IMR-90 (cell line): ENCODE data around the gene IL17A. TPM values are rescaled to one million over a fixed set of nuclear protein-coding genes. Genes with fewer than 3 reads are reported as not detected.

ENCODE experiments used
- ATAC-seq: fragments of 200-7000 bp; cut with Tn5 transposase; 2 replicates; pipeline ENCODE4 v1.9.1; 2020; ENCODE audit warnings: low read depth, mild to moderate bottlenecking, moderate library complexity
- BruUV-seq: library from RNA; stranded (reverse); fragments of 400-500 nt; replicated peaks from 2 replicates; lab custom pipeline; 2021; lab: Mats Ljungman, UMichigan
- CTCF ChIA-PET: fragments of 300-600 bp; formaldehyde crosslinking; extraction: SDS; loops from one replicate; lab custom pipeline; 2021; ENCODE audit warnings: antibody characterized with exemption; lab: Yijun Ruan, JAX
- POLR2A ChIA-PET: fragments of 300-600 bp; sonication (Branson Sonifier 250); formaldehyde crosslinking; loops from one replicate; lab custom pipeline; 2022; ENCODE audit warnings: antibody characterized with exemption; ENCODE audit not compliant: unreplicated experiment; lab: Charles Lee
- DNase-seq: peaks from one replicate; pipeline ENCODE4 v3.0.0; 2013
- H2AFZ ChIP-seq: replicated peaks from 2 replicates; pipeline ENCODE3; 2013; ENCODE audit warnings: low read length, mild to moderate bottlenecking; ENCODE audit not compliant: poor library complexity
- H2AK5ac ChIP-seq: 2 replicates; pipeline ENCODE4 v1.6.1; 2013; ENCODE audit warnings: low read depth, low read length, inconsistent platforms
- H2AK9ac ChIP-seq: replicated peaks from 2 replicates; pipeline ENCODE3; 2013; ENCODE audit warnings: mild to moderate bottlenecking, low read depth, low read length, moderate library complexity; ENCODE audit not compliant: poor library complexity
- H2BK120ac ChIP-seq: 2 replicates; pipeline ENCODE4 v1.6.1; 2013; ENCODE audit warnings: low read depth, low read length, inconsistent platforms
- H2BK15ac ChIP-seq: 3 replicates; pipeline ENCODE4 v1.6.1; 2013; ENCODE audit warnings: low read depth, low read length, inconsistent platforms
- H2BK20ac ChIP-seq: 2 replicates; pipeline ENCODE4 v1.6.1; 2013; ENCODE audit warnings: low read depth, mild to moderate bottlenecking, inconsistent platforms, low read length, moderate library complexity
- H2BK5ac ChIP-seq: 2 replicates; pipeline ENCODE4 v1.6.1; 2013; ENCODE audit warnings: mild to moderate bottlenecking, low read depth, low read length, inconsistent platforms; ENCODE audit not compliant: poor library complexity, severe bottlenecking
- H3K14ac ChIP-seq: replicated peaks from 2 replicates; pipeline ENCODE4 v1.6.1; 2013; ENCODE audit warnings: low read depth, low read length, inconsistent platforms
- H3K18ac ChIP-seq: 2 replicates; pipeline ENCODE4 v1.6.1; 2013; ENCODE audit warnings: low read depth, low read length, control low read depth
- H3K23ac ChIP-seq: 2 replicates; pipeline ENCODE4 v1.6.1; 2013; ENCODE audit warnings: low read depth, low read length, inconsistent platforms
- H3K27ac ChIP-seq: 2 replicates; pipeline ENCODE4 v1.5.1; 2013; ENCODE audit warnings: mild to moderate bottlenecking, control low read depth, low read length; ENCODE audit not compliant: insufficient read depth
- H3K27me3 ChIP-seq: 2 replicates; pipeline ENCODE4 v1.6.1; 2013; ENCODE audit warnings: low read length; ENCODE audit not compliant: control insufficient read depth, insufficient read depth
- H3K36me3 ChIP-seq: 2 replicates; pipeline ENCODE4 v1.6.1; 2013; ENCODE audit warnings: low read length, mixed read lengths; ENCODE audit not compliant: control insufficient read depth, insufficient read depth
- H3K4ac ChIP-seq: 2 replicates; pipeline ENCODE4 v1.6.1; 2013; ENCODE audit warnings: low read depth, low read length, inconsistent platforms
- H3K4me1 ChIP-seq: 2 replicates; pipeline ENCODE4 v1.6.1; 2013; ENCODE audit warnings: low read length, mixed read lengths; ENCODE audit not compliant: control insufficient read depth, insufficient read depth
- H3K4me2 ChIP-seq: 2 replicates; pipeline ENCODE4 v1.6.1; 2013; ENCODE audit warnings: low read depth, mild to moderate bottlenecking, control low read depth, low read length, moderate library complexity
- H3K4me3 ChIP-seq: 2 replicates; pipeline ENCODE4 v1.5.1; 2013; ENCODE audit warnings: low read depth, mild to moderate bottlenecking, control low read depth, low read length, moderate library complexity; ENCODE audit not compliant: insufficient read depth
- H3K56ac ChIP-seq: 2 replicates; pipeline ENCODE4 v1.6.1; 2013; ENCODE audit warnings: low read length, inconsistent platforms; ENCODE audit not compliant: insufficient read depth; ENCODE audit errors: extremely low read depth
- H3K79me1 ChIP-seq, 2 experiments: 2 replicates each; pipeline ENCODE4 v1.6.1; 2013; ENCODE audit warnings: low read length in 2 of 2, inconsistent platforms in 1 of 2, low read depth in 1 of 2
- H3K9ac ChIP-seq: 2 replicates; pipeline ENCODE4 v1.6.1; 2013; ENCODE audit warnings: low read depth, low read length, control low read depth
- H3K9me1 ChIP-seq: 2 replicates; pipeline ENCODE4 v1.6.1; 2013; ENCODE audit warnings: low read length, inconsistent platforms; ENCODE audit not compliant: insufficient read depth
- H3K9me3 ChIP-seq: 2 replicates; pipeline ENCODE4 v1.6.1; 2013; ENCODE audit warnings: low read length; ENCODE audit not compliant: control insufficient read depth, insufficient read depth
- H4K20me1 ChIP-seq: 2 replicates; pipeline ENCODE4 v1.6.1; 2013; ENCODE audit warnings: low read length, inconsistent platforms; ENCODE audit not compliant: insufficient read depth
- H4K5ac ChIP-seq: 2 replicates; pipeline ENCODE4 v1.6.1; 2013; ENCODE audit warnings: mild to moderate bottlenecking, low read depth, low read length, control low read depth
- H4K8ac ChIP-seq, 2 experiments: 2 replicates each; pipeline ENCODE4 v1.6.1; 2013; ENCODE audit warnings: low read depth in 2 of 2, low read length in 2 of 2, control low read depth in 1 of 2, inconsistent platforms in 1 of 2
- H4K91ac ChIP-seq: 2 replicates; pipeline ENCODE4 v1.6.1; 2013; ENCODE audit warnings: low read depth, low read length, inconsistent platforms; ENCODE audit not compliant: insufficient read depth
- CEBPB ChIP-seq: IDR thresholded peaks from 2 replicates; pipeline ENCODE4 v1.6.1; 2012; ENCODE audit warnings: low read depth, low read length, improper control_type of control experiment
- CHD1 ChIP-seq: IDR thresholded peaks from 2 replicates; pipeline ENCODE4 v1.6.1; 2012; ENCODE audit warnings: low read depth, low read length, improper control_type of control experiment
- FOS ChIP-seq: fragments of 150-350 bp; IDR thresholded peaks from 2 replicates; pipeline ENCODE4 v1.6.1; 2016; ENCODE audit warnings: low read depth, low read length
- NFE2L2 ChIP-seq: fragments of 150-350 bp; IDR thresholded peaks from 2 replicates; pipeline ENCODE4 v1.6.1; 2016; ENCODE audit warnings: low read depth, mild to moderate bottlenecking, low read length
- RFX5 ChIP-seq: IDR thresholded peaks from 2 replicates; pipeline ENCODE4 v1.8.0; 2012; ENCODE audit warnings: low read depth, mild to moderate bottlenecking, low read length, moderate library complexity
- SMC3 ChIP-seq: fragments of 150-350 bp; IDR thresholded peaks from 2 replicates; pipeline ENCODE4 v1.6.1; 2016; ENCODE audit warnings: low read depth, mild to moderate bottlenecking, antibody characterized with exemption, low read length, moderate library complexity
- WGBS, 2 experiments: methylation state at CpG; one replicate each; pipeline versions ENCODE4 v1.1.5 to v1.1.7; 2013; ENCODE audit warnings: missing lambda C conversion rate in 2 of 2; ENCODE audit not compliant: insufficient read length in 1 of 2; ENCODE audit errors: extremely low coverage in 2 of 2; 5-methylcytosine and 5-hydroxymethylcytosine counted together
- dilution Hi-C: fragments of 300-500 bp; cut with HindIII; formaldehyde crosslinking; loops from one replicate; pipeline ENCODE4 v1.14.3; 2018; ENCODE audit warnings: low sequenced_read_pairs; ENCODE audit not compliant: unreplicated experiment
- in situ Hi-C: fragments of 300-500 bp; cut with MboI; formaldehyde crosslinking; loops from 3 replicates; pipeline ENCODE4 v1.14.3; 2019; ENCODE audit warnings: low sequenced_read_pairs, inconsistent platforms, mixed read lengths
- intact Hi-C: fragments of 100-400 bp; cut with micrococcal nuclease; formaldehyde crosslinking; loops from 2 replicates; pipeline ENCODE4 v1.10.0; 2022
- polyA plus RNA-seq, 3 experiments: library from polyadenylated mRNA; depleted of rRNA; stranded (reverse); fragments of >200 nt; gene quantifications; 2 replicates each; pipeline ENCODE4 v1.2.3, GENCODE V29; 2012; ENCODE audit warnings: low replicate concordance in 1 of 3
- total RNA-seq: library from RNA; depleted of rRNA; stranded (reverse); fragments of >200 nt; gene quantifications from 2 replicates; pipeline ENCODE4 v1.2.3, GENCODE V29; 2012

The IL17A gene
- total and polyA plus RNA-seq, 2 of the 4 experiments (the other 2 are of a cell fraction) = not detected

DNA sequence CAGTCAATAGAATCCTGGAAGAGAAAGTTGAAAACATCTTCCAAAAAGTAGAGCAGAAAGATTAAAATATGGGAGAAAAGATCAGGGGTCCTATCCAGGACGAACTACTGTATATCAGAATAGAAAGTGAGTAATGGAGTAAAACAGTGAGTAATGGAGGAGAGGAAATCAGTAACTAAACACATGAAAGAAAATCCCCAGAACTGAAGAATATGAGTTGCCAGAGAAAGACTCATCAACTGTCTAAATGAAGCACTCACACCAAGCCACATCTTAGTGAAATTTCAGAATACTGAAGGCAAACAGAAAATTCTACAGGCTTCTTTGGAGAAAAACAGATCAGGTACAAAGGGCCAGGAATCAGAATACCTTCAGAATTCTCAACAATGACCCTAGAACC, 14.9 kb downstream of the IL17A start:
- no CpG with 5 or more reads among the region's 1 CpG for WGBS, 2 experiments
- no peak overlapping the region for H3K4ac ChIP-seq
- no peak overlapping the region for H2BK15ac ChIP-seq
- no peak overlapping the region for H2AK9ac ChIP-seq
- no peak overlapping the region for H3K23ac ChIP-seq
- no TSS peak for BruUV-seq
- no peak overlapping the region for H4K91ac ChIP-seq
- H3K56ac ChIP-seq = no peak overlapping the region
- no peak overlapping the region for H2BK5ac ChIP-seq
- H2BK20ac ChIP-seq = no peak overlapping the region
- H3K4me3 ChIP-seq = no peak overlapping the region
- H3K27ac ChIP-seq = no peak overlapping the region
- H4K20me1 ChIP-seq = no peaks in the 10 kb centered on the region
- H3K9me1 ChIP-seq = no peaks in the 10 kb centered on the region
- H2AFZ ChIP-seq = no peak overlapping the region
- dilution Hi-C loops (no loop called here), intact Hi-C loops (no loop called here), in situ Hi-C loops (no loop called here)
- H3K4me1 ChIP-seq = no peaks in the 10 kb centered on the region
- H3K9me3 ChIP-seq = peaks cover 3% of the 10 kb centered on the region; the same call in 1 of the 2 replicates
- no peak overlapping the region for H3K18ac ChIP-seq
- H3K79me1 ChIP-seq = no peaks in the 10 kb centered on the region
- no peaks in the 10 kb centered on the region for H3K36me3 ChIP-seq
- ATAC-seq = no peak
- no peak overlapping the region for H3K14ac ChIP-seq
- no peak overlapping the region for H2AK5ac ChIP-seq
- no peak overlapping the region for H3K4me2 ChIP-seq
- H3K9ac ChIP-seq = no peak overlapping the region
- H4K8ac ChIP-seq = no peak overlapping the region
- no peak for DNase-seq
- no peak overlapping the region for H2BK120ac ChIP-seq
- ChIA-PET POLR2A (no interaction called here), CTCF (no interaction called here)
- TF ChIP-seq RFX5 (no peak), CEBPB (no peak), FOS (no peak), CHD1 (no peak), NFE2L2 (no peak), SMC3 (no peak)
- no peaks in the 10 kb centered on the region for H3K27me3 ChIP-seq
- no peak overlapping the region for H4K5ac ChIP-seq
